Iris pigment epithelial cell (primary cell): ENCODE measurements around the gene AGO4.
"Not testable (repeated sequence)": the region's sequence is repeated elsewhere in the genome, so short reads cannot be mapped to it uniquely, and the experiment has no call there.

Source experiments
- DNase-seq: peaks from one replicate; pipeline ENCODE4 v3.0.0-alpha.2; 2011; ENCODE audit warnings: low read depth

AGO4 gene

GRCh38 chr1:35810096-35810881, 2.5 kb downstream of the AGO4 start:
- DNase-seq, result peak; percentile 55

GRCh38 chr1:35812754-35813153, 4.9 kb downstream of the AGO4 start:
- not testable (repeated sequence) for DNase-seq

DNA sequence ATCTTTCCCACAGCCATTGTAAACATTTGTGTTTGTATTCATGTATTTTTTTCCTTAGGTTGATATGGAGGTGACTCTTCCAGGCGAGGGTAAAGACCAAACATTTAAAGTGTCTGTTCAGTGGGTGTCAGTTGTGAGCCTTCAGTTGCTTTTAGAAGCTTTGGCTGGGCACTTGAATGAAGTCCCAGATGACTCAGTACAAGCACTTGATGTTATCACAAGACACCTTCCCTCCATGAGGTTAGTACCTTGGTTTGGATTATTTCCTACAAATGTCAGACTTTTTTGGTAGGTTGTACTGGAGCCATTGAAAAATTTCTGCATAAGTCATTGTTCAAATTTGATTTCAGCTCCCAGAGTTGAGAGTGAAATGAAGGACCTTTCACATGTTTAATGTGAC, 17.4 kb downstream of the AGO4 start:
- no peak for DNase-seq

DNA sequence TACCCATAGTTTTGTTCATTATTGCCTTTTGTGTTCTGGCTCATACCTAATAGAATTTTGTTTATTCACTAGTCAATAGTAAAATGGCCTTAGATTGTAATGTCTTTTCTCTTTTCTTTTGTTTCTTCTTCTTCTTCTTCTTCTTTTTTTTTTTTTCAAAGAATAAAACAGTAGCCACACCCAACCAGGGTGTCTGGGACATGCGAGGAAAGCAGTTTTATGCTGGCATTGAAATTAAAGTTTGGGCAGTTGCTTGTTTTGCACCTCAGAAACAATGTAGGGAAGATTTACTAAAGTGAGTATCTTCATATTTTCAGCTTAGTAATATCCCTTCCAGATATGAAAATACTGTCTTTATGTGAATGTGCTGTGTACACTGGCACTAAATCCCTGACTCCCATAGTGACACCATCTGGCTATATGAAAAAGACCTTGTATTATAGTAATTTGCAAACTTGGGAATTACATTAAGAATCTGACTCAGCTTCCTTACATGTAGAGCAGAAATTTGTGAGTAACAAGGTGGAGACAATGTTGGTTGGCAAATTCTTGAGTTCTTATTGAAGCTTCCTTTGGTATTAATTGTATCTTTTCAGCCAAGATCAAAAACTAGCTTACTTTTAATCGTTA, 24.6 kb downstream of the AGO4 start:
- no peak for DNase-seq

- DNase-seq, result no peak
These were observed 25.6 kb downstream of the AGO4 start for GRCh38 chr1:35833395-35833794.

- DNase-seq, result no peak
These were observed 26.4 kb downstream of the AGO4 start for GRCh38 chr1:35834218-35834617.

GRCh38 chr1:35835398-35835797, 27.6 kb downstream of the AGO4 start:
- no peak for DNase-seq

- DNase-seq, result no peak
These were observed 28.9 kb downstream of the AGO4 start for GRCh38 chr1:35836734-35837133.

DNA sequence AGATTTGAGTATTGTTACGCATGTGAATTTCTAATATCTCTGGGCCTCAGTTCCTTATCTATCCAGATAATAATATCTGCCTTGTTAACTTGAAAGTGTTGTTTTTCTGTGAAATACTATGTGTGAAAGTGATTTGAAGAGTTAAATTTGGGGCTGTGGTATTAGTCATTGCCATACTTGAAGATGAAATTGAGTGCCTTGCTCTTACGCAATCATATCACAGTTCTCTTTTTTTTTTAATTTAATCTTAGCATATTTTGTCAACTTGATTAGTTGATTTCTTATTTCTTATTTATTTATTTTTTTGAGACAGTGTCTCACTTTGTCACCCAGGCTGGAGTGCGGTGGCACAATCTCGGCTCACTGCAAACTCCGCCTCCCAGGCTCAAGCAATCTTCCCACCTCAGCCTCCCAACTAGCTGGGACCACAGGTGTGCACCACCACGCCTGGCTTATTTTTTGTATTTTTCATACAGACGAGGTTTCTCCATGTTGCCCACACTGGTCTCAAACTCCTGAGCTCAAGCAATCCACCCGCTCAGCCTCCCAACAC, 31.0 kb downstream of the AGO4 start:
- DNase-seq, result peak; percentile 52

DNA sequence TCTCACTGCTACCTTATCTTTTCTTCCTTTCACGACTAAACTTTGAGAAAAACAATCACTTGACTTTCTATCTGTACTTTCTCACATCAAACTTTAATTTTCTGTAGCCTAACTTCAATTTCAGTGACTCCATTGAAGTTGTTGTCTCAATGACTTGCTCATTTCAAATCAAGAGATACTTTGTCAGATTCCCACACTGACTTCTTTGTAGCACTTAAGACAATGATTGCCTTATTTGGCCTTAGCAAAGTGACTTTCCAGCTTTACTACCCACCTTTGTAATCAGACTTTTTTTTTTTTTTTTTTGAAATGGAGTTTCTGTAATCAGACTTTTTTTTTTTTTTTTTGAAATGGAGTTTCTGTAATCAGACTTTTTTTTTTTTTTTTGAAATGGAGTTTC, 37.0 kb downstream of the AGO4 start:
- no peak for DNase-seq

DNA sequence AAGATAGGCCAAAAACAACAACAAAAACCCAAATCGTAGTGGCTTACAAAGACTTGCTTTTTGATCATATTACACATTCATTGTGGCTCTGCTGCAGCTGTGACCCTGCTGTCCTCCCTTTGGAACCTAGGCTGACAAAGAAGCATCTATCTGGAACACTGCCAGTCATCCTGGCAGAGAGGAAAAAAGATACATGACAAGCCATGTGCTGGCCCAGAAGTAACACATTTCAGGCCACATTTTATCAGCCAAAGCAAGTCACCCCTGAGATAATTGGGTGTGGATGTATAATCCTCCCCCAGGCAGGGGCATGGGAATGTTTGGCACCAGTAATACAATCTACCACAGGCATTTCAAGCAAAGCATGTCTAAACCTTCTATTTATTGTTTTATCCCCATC, 38.0 kb downstream of the AGO4 start:
- peak; percentile 1 for DNase-seq

GRCh38 chr1:35847935-35848565, 40.2 kb downstream of the AGO4 start:
- no peak for DNase-seq

- DNase-seq, result no peak
These were observed 42.2 kb downstream of the AGO4 start for GRCh38 chr1:35850051-35850450.

- DNase-seq, result no peak
These were observed 42.9 kb downstream of the AGO4 start for GRCh38 chr1:35850716-35851115.

DNA sequence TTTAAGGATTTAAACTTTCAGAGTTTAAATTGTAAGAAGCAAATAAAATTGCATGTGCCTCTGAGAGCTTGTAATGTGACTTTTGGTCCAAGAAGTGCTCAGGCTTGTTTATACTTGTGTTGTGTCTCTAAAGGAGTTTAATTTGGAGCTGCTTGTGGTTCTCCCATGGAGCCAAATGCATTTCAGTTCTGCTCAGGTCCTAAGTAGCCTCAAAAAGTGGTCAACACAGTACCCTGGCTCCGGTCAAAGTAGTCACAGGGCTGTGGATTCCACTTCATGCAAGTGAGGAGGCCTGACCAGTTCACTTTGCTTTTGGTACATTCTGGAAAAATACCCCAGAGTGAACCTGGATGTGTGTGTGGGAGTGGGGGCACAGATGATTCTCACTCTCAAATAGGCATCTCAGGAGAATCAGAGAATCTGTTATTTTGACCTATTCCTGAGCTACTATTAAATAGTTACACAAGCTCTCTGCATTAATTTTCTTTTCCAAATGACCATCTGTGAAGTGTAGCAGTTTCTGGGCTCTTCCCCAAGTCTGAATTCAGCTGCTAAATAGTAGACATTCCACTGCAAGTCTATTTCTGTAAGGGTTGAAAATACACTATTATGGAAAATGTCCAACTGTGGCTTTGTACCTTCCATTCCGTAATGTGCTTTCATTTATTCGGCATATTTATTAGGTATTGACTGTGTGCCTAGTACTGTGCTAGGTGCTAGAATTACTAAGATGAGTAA, 43.5 kb downstream of the AGO4 start:
- peak; percentile 80 for DNase-seq

GRCh38 chr1:35852241-35852640, 44.4 kb downstream of the AGO4 start:
- no peak for DNase-seq

DNA sequence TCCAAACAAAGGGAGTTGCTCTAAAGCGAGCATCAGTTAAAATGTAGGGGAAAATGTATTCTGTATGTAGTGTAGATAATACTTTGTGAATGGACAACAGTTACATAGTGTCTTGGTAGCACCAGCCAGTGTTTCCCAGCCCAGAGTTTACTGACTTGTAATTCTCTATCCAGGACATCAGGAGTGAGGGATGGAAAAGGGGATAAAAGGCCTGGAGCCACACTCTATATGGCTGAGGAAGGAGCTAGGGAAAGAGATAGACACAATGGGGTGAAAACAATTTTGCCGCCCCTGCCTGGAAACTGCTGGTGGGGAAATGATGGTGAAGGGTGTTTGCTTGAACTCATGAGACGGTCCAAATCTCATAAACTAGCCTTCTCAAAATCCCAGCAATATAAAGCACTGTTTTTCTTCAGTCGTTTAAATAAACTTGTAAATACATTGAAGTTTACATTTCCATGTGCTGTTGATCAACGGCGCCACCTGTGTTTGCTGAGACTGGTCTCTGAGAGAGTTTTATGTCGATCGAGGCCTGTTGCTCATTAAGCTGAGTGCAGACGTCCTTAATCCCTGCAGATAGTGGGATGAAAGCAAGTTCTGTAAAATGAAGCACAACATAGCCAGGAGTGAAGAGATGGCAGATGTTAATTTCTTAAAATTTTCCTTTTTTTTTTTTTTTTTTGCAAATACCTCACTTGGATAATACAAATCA, 47.3 kb downstream of the AGO4 start:
- DNase-seq, result no peak

DNA sequence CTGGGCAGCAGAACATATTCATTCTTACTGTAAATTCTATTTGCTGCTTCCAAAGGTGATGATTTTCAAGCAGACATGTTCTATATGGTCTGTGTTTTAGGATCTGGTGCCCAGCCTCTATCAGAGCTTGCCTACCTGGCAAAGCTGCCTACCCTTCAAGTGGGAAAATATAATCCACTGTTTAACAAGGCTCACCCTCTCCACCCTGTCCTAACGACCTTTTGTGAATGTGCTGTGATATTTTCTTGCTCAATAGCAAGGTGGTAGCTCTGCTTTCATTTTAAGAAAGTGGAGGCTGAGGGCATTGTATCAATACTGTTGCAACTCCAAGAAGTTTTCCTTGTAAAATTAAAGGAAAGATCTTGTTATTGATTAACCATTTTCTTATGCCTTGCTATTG, 49.1 kb downstream of the AGO4 start:
- no peak for DNase-seq

DNA sequence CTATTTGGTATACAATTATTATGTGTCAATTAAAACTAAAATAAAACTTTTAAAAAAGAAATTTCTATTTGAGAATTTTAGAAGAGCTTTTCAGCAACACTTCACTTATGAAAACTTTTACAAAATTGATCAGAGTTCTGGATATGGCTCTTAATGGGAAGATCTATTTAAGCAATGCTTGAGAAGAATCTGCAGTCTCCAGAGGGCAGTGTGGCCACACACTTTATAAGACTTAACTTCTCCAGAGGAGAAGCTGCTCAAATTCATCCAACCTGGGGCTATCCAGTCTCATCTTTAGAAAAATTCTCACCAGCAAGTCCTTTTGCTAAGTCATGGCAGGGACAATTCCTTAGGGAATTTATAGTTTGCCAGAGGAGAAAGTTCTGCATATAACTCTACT, 50.0 kb downstream of the AGO4 start:
- DNase-seq, result peak; percentile 55

DNA sequence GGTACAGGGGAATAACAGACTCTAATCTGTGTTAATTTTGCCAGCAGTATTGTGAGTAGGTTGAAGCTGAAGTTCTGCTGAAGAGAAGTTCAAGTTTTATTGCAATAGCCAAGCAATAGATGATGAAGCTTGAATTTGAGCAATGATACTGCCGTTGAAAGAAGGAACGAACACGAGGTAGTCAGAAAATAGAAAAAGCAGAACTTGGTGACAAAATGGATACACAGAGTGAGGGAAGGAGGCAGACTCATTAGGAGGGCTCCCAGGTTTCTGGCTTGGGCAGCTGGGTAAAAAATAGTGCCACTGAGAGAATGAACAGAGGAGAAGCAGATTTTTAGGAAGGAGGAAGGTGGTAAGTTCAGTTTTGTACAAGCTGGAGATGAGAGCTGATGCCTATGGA, 52.9 kb downstream of the AGO4 start:
- no peak for DNase-seq

GRCh38 chr1:35863136-35863535, 55.3 kb downstream of the AGO4 start:
- no peak for DNase-seq
